ENCODE data around the gene NRCAM.

- TF ChIP-seq CTCF (IDR thresholded peaks at IDR 0.05), result no peak
- no peak for TF ChIP-seq POLR2A (IDR thresholded peaks at IDR 0.05)
Measured at GRCh38 chr7:108149908-108150307, 306.3 kb downstream of the NRCAM start.
